GM04503 (cell line): ENCODE data around the gene CCDC187.

Source experiments
- DNase-seq: peaks from one replicate; pipeline ENCODE4 v3.0.0-alpha.2; 2012; ENCODE audit warnings: low read depth

Gene CCDC187

DNA sequence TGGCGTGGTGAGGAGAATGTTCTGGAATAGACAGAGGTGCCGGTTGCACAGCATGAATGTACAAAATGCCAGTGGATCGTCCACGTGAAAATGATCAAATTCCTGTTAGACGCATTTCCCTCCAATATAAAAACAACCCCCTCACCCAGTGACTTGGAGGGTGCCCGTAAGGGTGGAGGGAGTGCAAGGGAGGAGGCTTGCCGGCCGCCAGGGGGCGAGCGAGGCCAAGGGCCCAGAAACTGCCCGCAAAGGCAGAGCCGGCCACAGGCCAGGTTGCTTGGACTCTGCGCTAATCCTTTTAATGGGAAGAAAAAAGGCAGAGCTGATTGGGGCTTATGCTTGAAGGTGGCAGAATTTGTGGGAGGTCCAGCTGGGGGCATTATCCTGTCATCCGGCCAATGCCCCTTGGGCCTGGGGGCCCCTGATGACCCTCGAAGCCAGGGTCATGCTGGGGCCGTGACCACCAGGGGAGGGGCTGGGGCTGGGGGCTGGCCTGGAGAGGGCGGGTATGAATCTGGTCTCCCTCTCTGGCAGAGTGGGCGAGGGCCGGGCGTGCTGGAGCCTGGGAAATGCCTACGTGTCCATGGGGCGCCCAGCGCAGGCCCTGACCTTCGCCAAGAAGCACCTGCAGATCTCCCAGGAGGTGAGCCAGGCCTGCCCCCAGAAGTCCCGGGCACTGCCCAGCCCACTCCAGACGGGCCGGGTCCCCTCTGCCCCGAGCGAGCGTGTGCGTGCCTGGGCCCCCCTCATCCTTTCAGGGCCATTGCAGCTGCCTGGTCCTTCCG is 35.5 kb upstream of the CCDC187 start:
- DNase-seq, result no peak

DNA sequence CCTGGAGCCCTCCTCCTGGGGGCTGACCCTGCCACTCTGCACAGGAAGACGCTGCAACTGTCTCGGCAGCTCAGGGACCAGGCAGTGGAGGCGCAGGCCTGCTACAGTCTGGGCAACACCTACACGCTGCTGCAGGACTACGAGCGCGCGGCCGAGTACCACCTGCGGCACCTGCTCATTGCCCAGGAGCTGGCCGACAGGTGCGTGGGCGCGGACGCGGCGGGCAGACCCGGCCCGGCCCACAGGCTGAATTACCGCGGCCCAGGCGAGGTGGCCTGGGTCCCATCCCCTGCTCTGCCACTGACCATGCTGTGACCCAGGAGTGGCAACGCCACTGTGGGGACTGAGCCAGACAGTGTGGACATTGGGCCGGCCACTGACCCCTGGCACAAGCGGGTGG is 34.6 kb upstream of the CCDC187 start:
- DNase-seq, result no peak

DNA sequence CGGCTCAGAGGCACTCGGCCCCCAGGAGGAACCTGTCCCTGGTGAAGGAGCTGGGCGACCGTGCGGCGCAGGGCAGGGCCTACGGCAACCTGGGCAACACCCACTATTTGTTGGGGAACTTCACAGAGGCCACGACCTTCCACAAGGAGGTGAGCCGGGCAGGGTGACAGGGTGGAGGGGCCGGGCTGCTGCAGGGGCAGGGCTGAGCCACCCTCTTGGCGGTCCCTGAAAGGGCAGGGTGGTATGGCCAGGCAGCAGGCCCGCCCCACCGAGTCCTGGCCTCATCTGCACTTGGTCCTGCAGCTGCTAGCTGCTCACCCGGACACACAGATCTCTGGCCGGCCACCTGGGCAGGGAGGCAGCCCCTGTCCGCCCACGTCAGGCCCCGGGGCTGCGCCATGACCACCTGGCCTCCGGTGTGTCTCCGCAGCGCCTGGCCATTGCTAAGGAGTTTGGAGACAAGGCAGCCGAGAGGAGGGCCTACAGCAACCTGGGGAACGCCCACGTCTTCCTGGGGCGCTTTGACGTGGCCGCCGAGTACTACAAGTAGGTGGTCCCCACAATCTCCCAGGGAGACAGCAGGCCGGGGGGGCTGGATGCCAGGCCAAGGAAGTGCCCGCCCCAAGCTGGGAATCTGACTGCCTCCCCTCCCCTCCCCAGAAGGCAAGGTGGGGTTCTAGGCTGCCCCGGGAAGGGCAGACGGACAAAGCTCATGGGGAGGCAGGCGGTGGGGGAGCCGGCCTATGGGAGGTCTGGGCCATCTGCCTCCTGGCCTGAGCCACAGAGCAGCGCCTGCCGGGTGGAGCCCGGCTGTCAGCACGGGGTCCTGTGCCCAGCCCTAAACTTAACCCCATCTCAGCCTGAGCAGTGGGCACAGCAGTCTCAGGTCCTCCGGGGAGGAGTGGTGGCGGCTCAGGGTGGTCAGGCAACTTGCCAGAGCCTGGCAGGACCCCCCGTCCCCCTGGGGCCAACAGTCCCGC is 33.8 kb upstream of the CCDC187 start:
- DNase-seq, result no peak

DNA sequence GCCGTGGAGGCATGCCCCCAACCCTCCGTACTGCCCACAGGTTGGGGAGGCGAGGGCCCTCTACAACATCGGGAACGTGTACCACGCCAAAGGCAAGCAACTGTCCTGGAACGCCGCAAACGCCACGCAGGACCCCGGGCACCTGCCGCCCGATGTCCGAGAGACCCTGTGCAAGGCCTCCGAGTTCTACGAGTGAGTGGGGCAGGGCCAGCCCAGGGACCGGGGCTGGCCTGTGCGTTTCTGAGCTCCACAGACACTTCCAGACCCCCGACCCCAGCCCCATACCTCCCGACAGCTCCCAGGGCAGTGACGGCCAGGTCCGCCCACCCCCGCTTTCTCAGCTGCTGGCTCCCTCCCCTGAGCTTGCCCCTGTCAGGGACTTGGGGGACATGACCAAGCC is 33.0 kb upstream of the CCDC187 start:
- no peak for DNase-seq

DNA sequence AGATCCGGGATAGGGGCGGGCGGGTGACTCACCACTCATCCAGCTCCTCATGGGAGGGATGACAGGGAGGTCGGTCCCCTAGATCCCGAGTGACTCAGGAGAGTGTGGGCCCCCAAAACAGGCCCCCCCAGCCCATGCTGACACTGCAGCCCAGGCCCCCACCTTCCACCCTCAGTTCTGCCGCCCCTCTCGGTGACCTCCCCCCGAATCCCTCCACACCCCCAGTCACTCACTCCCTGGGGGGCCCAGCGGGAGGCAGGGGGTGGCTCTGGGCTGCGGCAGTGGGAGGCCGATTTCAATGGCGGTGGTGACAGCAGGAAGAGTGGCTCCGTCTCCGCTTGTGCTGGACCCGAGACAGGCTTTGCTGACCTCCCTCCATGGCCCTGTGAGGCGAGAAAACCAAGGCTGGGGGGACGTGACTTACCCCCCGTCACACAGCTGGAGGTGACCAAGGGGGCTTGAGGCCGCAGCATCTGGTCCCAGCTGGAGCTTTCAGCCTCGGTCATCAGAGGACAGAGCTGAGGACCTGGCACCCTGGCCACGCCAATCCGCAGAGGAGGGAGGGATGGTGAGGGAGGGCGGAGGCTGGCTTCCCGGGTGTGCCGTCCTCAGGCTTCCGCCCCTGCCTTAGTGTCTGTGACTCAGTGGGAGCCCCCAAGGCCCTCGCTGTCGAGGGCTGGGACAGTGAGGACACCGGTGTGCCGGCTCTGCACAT is 32.4 kb upstream of the CCDC187 start:
- no peak for DNase-seq

DNA sequence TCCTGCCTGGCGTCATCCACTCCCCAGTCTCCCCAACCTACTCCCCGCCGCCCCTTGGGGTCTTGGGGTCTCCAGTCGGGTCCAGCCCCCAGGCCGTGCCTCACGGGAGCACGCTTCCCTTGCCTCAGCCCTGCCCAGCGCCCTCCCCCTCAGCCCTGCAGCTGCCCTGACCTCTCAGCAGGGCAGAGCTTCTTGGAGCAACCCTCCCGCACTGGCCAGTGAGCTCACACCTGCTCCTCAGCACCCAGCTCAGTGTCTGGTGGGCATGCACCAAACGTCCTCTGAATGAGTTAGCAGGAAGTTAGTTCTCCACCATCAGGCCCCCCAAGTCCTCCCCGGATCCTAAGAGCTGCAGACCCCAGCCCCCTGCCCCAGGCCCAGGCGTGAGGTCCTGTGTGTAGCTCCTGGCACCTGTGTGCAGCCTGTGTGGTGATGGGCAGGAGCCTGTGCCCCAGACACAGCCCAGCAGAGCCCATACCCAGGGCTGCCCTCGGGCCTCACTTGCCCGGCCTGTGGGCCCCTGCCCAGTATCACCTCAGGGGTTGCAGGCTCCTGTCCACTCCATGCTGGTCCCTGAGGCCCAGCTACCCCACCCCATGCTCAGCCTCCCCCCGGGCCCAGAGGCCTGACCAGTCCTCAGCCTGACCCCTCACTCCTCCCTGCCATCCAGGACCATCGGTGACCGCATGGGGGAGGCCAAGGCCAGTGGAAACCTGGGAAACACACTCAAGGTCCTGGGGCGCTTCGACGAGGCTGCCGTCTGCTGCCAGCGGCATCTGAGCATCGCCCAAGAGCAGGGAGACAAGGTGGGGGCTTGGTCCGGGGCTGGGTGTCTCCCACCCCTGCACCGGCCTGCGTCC is 31.6 kb upstream of the CCDC187 start:
- DNase-seq, result no peak

DNA sequence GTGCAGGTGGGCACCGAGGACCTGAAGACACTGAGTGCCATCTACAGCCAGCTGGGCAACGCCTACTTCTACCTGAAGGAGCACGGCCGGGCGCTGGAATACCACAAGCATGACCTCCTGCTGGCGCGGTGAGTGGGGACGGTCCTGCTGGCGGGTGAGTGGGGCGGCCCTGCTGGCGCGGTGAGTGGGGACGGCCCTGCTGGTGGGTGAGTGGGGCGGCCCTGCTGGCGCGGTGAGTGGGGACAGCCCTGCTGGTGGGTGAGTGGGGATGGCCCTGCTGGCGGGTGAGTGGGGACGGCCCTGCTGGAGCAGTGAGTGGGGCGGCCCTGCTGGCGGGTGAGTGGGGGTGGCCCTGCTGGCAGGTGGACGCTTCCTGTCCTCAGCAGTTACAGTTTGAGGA is 30.6 kb upstream of the CCDC187 start:
- DNase-seq, result no peak

DNA sequence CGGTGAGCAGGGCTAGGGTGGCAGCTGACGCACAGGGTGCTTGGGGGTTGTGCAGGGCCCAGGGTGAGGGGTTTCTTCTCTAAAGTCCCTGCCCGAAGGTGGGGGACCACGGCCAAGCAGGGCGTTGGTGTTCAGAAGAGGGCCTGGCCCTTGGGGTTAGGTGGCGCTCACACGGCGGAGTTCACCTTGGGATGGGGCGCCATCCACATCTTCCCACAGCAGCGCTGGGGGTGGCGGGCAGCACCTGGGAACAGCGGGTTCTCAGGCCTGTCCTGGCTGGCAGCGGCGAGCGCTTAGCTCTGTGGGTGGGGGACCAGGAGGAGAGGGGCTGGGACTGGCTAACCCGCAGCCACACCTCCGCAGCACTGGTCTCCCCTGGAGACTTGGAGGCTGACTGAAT is 29.6 kb upstream of the CCDC187 start:
- DNase-seq, result no peak

DNA sequence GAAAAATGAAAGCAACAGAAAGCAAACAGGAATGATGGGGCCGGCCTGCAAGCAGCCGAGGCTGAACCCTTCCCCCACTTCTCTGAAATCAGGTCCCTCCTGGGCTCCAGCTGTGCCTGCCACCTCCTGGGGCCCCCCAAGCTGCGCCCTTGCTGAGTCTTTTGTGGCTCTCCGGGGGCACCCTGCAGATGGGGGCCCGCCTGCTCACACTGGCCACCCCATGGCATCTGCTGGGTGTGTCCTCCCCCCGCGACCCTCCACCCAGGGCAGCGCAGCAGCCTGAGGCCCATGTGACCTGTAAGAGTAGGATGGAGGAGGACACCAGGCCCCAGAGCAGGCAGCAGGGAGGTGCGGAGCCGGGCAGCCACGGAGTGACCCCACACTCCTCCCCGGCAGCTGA is 29.2 kb upstream of the CCDC187 start:
- no peak for DNase-seq

DNA sequence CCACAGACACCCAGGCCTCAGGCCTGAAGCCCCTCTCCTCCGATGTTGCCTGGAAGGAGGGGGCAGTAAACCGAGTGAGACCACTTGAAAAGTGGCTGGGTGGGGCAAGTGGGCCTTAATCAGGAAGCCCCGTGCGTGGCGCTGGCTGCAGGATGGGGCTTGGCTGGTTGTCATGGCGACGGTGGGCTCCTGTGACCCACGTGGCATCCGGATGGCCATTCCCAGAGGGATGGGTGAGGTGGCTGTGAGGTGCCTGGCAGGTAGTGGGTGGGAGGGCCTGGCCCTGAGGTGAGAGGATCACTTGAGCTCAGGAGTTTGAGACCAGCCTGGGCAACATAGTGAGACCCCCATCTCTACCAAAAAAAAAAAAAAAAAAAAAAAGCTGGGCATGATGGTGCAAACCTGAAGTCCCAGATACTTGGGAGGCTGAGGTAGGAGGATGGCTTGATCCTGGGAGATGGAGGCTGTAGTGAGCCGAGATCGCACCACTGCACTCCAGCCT is 28.6 kb upstream of the CCDC187 start:
- no peak for DNase-seq

DNA sequence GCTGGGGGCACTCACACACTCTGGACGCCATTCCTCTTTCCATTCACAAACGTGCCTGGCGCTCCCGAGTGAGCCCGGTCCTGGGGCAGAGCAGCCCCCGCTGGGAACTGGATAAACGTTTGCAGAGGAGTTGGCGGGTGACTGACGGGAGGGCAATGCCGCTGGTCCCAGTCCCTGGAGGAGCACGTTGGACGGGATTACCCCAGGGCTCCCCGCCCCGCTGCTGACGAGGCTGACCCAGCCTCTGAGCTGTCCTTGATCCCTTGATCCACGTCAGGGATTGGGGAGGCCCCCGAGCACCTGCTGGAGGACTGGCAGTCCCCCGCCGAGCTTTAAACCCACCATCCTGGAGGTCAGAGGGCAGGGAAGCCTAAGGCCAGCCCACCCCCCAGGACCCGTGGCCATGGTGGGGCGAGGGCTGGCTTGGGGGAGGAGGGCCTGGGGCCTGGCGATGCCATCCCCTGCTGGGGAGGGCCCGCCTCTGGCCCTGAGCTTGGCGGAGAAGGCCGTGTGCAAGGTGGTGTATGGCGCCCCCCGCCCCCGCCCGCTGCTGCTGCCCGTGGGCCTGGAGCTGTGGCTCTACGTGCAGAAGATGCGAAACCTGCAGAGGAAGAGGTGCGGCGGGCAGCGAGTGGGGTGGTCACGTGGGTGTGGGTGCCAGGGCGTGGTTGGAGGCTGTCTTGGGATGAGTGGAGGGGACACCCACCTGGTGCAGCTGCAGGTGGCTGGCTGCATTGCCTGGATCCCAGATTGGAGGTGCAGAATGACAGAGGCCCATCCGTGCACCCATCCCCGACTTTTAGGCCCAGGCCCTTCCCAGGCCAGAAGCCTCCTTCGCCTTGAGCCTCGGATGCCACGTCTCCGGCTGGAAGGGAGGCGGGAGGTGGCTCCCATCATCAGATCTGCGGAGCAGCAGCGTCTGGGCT is 27.9 kb upstream of the CCDC187 start:
- no peak for DNase-seq

DNA sequence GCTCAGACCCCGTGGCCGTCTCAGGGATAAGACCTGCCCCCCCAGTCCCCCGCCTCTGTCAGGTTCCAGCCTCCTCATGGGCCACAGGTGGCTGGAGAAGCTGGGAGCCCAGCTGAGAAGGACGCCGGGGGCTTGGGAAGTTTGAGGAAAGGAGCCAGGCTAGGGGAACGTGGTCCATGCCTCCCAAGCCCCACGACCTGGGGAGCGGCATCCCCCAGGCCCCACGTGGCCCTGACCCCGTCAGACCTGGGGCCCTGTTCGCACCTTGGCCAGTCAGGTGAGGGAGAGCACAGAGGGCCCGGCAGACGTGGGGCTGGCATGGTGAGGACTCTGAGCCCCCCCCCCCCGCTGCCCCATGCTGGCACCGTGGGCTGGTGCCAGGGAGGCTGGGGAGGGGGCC is 27.1 kb upstream of the CCDC187 start:
- DNase-seq, result no peak

DNA sequence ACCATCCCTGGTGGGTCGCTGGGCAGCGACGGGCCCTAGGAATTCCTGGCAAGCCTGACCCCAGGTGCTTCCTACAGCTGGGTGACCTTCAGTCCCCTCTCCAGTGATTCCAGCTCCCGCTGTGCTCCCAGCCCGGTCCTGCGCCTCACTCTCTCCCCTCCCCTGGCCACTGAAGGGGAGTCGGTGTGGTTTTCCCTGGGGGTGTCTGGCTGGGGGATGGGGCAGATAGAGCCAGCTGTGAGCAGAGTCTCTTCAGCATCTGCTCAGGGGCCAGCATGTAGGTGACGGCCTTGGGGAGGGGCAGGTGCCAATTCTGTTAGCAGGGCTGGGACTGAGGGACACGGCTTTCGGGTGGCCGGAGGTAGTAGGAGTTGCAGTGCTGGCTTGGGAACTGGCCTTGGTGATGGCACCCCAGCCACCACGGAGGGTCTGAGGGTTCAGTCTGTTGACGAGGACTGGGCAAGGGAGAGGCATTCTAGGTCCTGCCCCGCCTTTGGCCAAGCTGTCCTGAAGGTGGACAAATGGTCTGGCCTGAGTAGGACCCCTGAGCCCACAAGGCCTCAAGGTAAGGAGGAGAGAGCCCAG is 26.6 kb upstream of the CCDC187 start:
- DNase-seq, result no peak

DNA sequence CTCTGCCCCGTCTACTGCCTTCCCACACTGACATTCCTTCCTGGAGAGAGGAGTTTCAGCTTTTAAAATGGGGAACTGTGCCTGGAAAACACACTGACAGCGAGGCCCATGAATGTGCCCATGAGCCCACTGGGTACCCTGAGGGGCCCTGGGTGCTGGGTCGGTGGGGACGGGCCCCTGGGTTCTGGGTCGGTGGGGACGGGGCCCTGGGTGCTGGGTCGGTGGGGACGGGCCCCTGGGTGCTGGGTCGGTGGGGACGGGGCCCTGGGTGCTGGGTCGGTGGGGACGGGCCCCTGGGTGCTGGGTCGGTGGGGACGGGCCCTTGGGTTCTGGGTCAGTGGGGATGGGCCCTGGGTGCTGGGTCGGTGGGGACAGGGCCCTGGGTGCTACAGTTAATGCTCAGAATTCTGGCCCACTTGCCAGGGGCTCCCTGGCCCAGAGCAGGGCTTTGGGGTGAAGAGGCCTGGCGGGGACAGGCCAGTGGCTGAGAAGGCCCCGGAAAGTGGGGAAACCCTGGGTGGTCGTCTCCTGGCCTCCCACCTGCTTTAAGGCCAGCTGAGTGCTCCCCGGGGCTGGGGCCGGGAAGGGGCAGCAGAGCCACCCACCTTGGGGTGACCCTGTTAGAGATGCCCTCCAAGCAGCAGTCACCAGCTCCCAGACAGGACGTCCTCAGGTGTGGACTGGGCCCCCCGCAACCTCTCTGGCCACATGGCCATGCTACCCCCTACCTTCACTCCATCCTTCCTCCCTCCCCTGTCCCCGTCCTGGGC is 25.9 kb upstream of the CCDC187 start:
- DNase-seq, result no peak

DNA sequence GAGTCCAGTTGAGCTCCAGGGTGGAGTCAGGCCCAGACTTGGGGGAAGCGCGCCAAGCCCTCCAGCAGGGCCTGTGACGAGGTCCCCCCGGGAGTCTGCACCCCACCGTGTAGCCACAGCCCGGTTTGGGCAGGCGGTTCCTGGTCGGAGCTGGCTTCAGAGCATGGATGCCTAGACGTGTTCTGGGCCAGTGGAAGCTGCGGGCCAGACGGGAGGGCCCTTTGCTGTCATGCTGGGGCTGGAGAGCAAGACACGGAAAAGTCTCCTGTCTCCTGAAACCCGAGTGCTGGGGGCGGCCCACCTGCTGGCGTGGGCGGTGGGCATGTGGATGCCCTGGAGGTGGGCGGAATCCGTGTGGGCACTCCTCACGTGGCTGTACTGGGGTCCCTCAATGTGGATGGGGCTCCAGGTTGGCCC is 25.3 kb upstream of the CCDC187 start:
- no peak for DNase-seq

DNA sequence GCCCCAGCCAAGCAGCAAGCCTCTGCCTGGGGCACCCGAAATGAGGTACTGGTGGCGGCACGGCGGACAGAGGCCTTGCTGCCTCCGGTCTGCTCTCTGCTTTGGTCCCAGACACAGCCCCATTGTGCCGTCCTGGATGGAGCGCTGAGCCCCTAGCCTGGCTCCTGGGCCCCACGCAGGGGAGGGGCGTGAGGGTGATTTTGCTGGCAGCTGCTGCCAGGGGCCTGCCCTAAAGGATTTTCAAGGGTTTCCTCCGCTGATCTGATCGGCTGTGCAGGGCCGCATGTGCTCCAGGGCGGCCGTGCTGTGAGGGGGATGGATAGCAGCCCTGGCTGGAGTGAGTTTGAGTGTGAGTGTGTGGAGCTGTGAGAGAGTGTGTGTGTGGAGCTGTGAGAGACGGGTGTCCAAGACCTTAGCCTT is 24.7 kb upstream of the CCDC187 start:
- no peak for DNase-seq

DNA sequence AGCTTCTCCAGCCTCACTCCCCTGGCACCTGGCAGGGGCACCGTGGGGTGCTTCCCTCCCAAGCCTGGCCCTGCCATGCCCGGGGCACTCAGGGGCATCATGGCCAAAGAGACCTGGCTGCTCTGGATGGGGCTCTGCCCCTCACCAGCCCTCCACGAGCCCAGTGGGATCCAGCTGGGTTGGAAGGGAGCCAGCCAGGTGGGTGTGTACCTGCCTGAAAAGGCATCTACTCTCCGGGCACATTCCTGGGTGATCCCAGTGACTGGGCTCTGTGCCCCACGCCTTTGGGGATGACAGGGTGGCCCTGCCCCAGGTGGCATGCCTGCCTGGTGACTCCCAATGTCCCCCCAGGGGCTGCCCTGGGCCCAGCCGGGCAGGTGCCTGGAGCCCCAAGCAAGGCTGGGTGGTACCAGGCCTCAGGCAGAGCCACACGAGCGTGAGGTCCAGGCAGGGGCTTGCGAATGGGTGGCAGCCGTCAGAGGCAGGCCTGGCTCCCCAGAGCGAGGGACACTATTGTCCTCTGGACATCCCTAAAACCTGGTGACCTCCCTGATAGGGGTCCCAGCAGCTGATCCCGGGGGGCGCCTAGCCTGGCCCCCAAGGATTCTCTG is 24.2 kb upstream of the CCDC187 start:
- no peak for DNase-seq

DNA sequence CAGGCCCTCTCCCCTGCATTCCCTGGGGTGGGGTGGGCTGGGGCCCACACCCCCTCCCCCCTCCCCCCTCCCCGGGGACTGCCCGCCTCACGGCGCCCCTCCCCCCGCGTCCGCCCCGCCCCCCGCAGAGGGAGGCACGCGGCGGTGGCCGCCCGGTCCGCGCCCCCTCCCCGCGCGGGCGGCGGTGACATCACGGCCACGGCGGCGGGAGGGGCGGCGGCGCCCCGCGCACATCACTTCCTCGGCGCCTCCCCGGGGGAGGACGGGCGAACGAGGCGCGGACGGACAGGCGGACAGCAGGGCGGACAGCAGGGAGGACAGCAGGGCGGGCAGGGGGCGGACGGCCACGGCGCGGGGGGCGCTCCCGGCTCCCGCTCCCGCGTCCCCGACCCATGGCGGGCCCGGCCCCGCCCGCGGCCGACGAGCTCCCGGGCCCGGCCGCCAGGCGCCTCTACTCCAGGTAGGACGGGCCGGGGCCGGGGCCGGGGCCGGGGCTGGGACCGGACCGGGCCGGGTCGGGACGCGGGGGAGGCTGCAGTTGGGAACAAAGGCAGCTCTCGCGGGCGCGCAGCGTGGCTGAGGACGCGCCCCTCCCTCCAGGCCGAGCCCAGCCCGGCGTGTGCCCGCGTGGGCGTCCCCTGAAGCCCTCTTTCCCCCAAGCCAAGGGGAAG is 23.5 kb upstream of the CCDC187 start, which contains the start of gene GPSM1:
GPSM1 (plus strand) TSS at position 236 of the 671 bp plus-strand sequence; CDS start at position 393, 157 bp downstream.
- DNase-seq, result no peak
